Stomach (tissue), 9 donors: ENCODE data around the gene ATP9A. TPM values are rescaled to one million over a fixed set of nuclear protein-coding genes. Genes with fewer than 3 reads are reported as not detected.

ENCODE experiments used
- DNase-seq, 2 donors: peaks; one replicate each; pipeline versions ENCODE4 v3.0.0 to v3.0.0-alpha.2; 2013 to 2019
- H3K27ac ChIP-seq, 5 donors: fragments of 200-600 bp in 4 of 5; sonication (generic) in 4 of 5; one replicate each; pipeline ENCODE4 v1.5.1; 2013 to 2019; ENCODE audit warnings: mild to moderate bottlenecking in 1 of 5, moderate library complexity in 1 of 5
- H3K27me3 ChIP-seq, 3 donors: fragments of 200-600 bp; sonication (generic); one replicate each; pipeline ENCODE4 v1.5.1; 2017 to 2019; ENCODE audit warnings: mixed run types in 1 of 3
- H3K36me3 ChIP-seq, 4 donors: fragments of 200-600 bp; sonication (generic); 1 replicate in 3 of 4; 2 replicates in 1 of 4; pipeline ENCODE4 v1.5.1; 2016 to 2019
- H3K4me1 ChIP-seq, 4 donors: fragments of 200-600 bp; sonication (generic); one replicate each; pipeline ENCODE4 v1.5.1; 2016 to 2019
- H3K4me3 ChIP-seq, 4 donors: fragments of 200-600 bp; sonication (generic) in 3 of 4; one replicate each; pipeline ENCODE4 v1.5.1; 2016 to 2019; ENCODE audit warnings: mild to moderate bottlenecking in 1 of 4
- H3K9me3 ChIP-seq, 4 donors: fragments of 200-600 bp; sonication (generic); one replicate each; pipeline ENCODE4 v1.5.1; 2016 to 2019
- EP300 ChIP-seq: sonication (generic); formaldehyde crosslinking; IDR thresholded peaks from one replicate; pipeline ENCODE4 v1.6.1; 2017; ENCODE audit warnings: antibody characterized with exemption
- POLR2A ChIP-seq, 4 donors: fragments of 450-650 bp; IDR thresholded peaks; one replicate each; pipeline ENCODE4 v1.6.1; 2016; ENCODE audit warnings: antibody characterized with exemption in 4 of 4, control low read depth in 2 of 4, mild to moderate bottlenecking in 1 of 4, moderate library complexity in 1 of 4
- POLR2AphosphoS5 ChIP-seq, 3 donors: sonication (generic); formaldehyde crosslinking; IDR thresholded peaks; one replicate each; pipeline ENCODE4 v1.6.1; 2016; ENCODE audit warnings: antibody characterized with exemption in 3 of 3
- WGBS, 5 donors: extraction: QIAGEN DNeasy Blood & Tissue Kit in 3 of 5; methylation state at CpG; one replicate each; pipeline versions ENCODE4 v1.1.5 to v1.1.7; 2013 to 2018; 5-methylcytosine and 5-hydroxymethylcytosine counted together
- intact Hi-C: fragments of 100-400 bp; cut with DNase I; formaldehyde crosslinking; loops from one replicate; pipeline ENCODE4 v1.15.1; 2023; ENCODE audit warnings: low total_unique reads
- polyA plus RNA-seq, 3 donors: library from polyadenylated mRNA; stranded (reverse); fragments of 200-250 nt; gene quantifications; one replicate each; pipeline ENCODE4 v1.2.3, GENCODE V29; 2013
- total RNA-seq, 5 donors: library from RNA; depleted of rRNA; stranded (reverse); fragments of >200 nt; gene quantifications; one replicate each; pipeline versions ENCODE4 v1.1.0 to v1.2.3, GENCODE V29; 2014 to 2016
- TF ChIP-seq, protein P1 (sequence below), 7 experiments: fragments of 450-650 bp in 4 of 7; fragments of 200-600 bp in 3 of 7; sonication (generic) in 3 of 7; IDR thresholded peaks; one replicate each; pipeline ENCODE4 v1.5.1; 2016 to 2019; ENCODE audit warnings: antibody characterized with exemption in 7 of 7, control low read depth in 2 of 7, mild to moderate bottlenecking in 1 of 7
- donor health status: healthy with polysubstance abuse.
- donor health status: Bipolar disorder and iron deficiency.
- donor health status: healthy.

Gene ATP9A
- total and polyA plus RNA-seq, 8 donors, result 3.2 to 58.9 (median 12.7) TPM

- intact Hi-C loops, result no loop called here
- H3K4me1 ChIP-seq, result peaks cover 20 to 30% (median 27%) of the 10 kb centered on the region in 4 donors
- H3K4me3 ChIP-seq, result no peak overlapping the region
- 81 to 93% (median 88%) methylated on average over 4 of the region's 4 CpGs for whole genome bisulfite sequencing, 5 donors
- TF ChIP-seq POLR2AphosphoS5 (IDR thresholded peaks at IDR 0.05) (no peak), POLR2A (IDR thresholded peaks at IDR 0.05) (no peak)
- H3K36me3 ChIP-seq, result no peaks in the 10 kb centered on the region
- H3K27me3 ChIP-seq, result peaks cover 0 to 35% (median 21%) of the 10 kb centered on the region in 3 donors
- H3K27ac ChIP-seq, result no peak overlapping the region
- no peak for DNase-seq
- H3K9me3 ChIP-seq, result no peaks in the 10 kb centered on the region
These were observed 201.6 kb downstream of the ATP9A start for GRCh38 chr20:51566594-51566993.

- Histone ChIP-seq H3K9me3 (no peaks in the 10 kb centered on the region), H3K27me3 (peaks cover 0 to 43% (median 24%) of the 10 kb centered on the region in 3 donors), H3K27ac (peak overlapping the region in 2 of 5 donors; percentile 11 to 27), H3K4me1 (peaks cover 30 to 40% (median 38%) of the 10 kb centered on the region in 4 donors), H3K36me3 (no peaks in the 10 kb centered on the region), H3K4me3 (no peak overlapping the region)
- 61 to 74% (median 65%) methylated on average over 14 of the region's 14 CpGs for WGBS, 5 donors
- TF ChIP-seq, protein P1, sequence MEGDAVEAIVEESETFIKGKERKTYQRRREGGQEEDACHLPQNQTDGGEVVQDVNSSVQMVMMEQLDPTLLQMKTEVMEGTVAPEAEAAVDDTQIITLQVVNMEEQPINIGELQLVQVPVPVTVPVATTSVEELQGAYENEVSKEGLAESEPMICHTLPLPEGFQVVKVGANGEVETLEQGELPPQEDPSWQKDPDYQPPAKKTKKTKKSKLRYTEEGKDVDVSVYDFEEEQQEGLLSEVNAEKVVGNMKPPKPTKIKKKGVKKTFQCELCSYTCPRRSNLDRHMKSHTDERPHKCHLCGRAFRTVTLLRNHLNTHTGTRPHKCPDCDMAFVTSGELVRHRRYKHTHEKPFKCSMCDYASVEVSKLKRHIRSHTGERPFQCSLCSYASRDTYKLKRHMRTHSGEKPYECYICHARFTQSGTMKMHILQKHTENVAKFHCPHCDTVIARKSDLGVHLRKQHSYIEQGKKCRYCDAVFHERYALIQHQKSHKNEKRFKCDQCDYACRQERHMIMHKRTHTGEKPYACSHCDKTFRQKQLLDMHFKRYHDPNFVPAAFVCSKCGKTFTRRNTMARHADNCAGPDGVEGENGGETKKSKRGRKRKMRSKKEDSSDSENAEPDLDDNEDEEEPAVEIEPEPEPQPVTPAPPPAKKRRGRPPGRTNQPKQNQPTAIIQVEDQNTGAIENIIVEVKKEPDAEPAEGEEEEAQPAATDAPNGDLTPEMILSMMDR (IDR thresholded peaks at IDR 0.05), result no peak
- no peak for TF ChIP-seq POLR2AphosphoS5 (IDR thresholded peaks at IDR 0.05)
- intact Hi-C loops, result no loop called here
- DNase-seq, result no peak
These were observed 202.7 kb downstream of the ATP9A start for GRCh38 chr20:51565298-51566144.

DNA sequence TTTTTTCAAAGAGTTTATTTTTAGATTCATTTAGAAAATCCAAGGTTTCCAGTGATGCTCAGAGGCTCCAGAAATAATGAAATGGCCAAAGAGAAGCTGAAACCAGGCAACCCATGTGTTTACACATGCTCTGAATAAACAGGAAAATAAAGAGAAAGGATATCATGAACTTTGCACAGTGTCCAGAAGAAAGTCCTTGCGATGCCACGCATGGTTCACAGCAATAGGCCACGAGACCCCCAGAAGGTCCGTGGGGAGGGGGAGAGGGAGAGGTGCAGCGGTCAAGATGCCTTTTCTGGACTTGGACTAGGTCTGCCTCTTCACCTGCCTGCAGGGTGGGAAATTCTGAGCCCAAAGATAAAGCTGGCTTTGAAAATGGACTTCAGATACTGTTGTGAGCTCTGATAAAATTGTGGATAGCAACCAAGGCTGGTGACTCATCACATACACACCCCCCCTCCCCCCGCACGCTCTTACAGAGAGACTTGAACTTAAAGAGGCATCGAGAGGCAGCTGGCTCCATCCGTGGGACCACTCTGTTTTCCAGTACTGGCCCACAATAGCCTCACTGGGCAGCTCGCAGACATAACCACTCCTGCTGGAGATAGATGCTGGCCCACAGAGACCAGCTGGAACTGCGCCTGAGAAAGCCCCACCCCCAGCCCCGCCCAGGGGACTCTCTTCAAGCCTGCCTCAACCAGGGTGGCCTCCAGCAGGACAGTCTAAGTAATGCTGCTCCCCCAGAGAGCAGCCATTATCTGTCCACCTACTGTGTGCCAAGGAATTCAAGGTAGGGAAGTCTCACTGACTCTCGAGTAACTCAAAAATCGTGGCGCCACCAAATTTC is 204.5 kb downstream of the ATP9A start:
- no peaks in the 10 kb centered on the region for H3K9me3 ChIP-seq
- no peaks in the 10 kb centered on the region for H3K36me3 ChIP-seq
- peaks cover 34 to 44% (median 40%) of the 10 kb centered on the region in 4 donors for H3K4me1 ChIP-seq
- TF ChIP-seq, protein P1 (IDR thresholded peaks at IDR 0.05), result no peak
- no peak for TF ChIP-seq EP300
- no peak for TF ChIP-seq POLR2A (IDR thresholded peaks at IDR 0.05)
- no peak for TF ChIP-seq POLR2AphosphoS5 (IDR thresholded peaks at IDR 0.05)
- peak overlapping the region in 4 of 5 donors; percentile 81 to 90 (median 87) for H3K27ac ChIP-seq
- 24 to 32% (median 29%) methylated on average over 13 to 15 of the region's 15 CpGs for whole genome bisulfite sequencing, 5 donors
- H3K27me3 ChIP-seq, result peaks cover 0 to 56% (median 24%) of the 10 kb centered on the region in 3 donors
- peak; percentile 37 to 91 for DNase-seq
- peak overlapping the region; percentile 44 to 60 (median 48) for H3K4me3 ChIP-seq
- intact Hi-C loops, result no loop called here

DNA sequence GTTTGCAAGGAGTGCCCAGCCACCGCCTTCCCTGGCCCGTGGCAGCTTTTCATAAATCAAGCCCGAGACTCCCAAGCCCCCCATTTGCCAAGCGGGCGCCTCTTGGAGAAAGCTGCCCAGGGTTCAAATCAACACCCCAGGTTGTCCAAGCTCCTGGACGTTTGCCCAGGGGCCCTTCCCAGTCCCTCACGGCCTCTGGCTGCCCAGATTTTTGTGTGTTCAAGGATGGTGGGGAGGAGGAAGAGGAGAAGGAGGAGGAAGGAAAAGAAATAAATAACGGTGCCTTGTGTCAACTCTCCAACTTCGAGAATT is 205.1 kb downstream of the ATP9A start:
- Histone ChIP-seq H3K9me3 (no peaks in the 10 kb centered on the region), H3K27me3 (peaks cover 0 to 55% (median 24%) of the 10 kb centered on the region in 3 donors), H3K27ac (peak overlapping the region; percentile 57 to 90 (median 86)), H3K4me1 (peaks cover 34 to 44% (median 40%) of the 10 kb centered on the region in 4 donors), H3K4me3 (peak overlapping the region; percentile 44 to 60 (median 48)), H3K36me3 (no peaks in the 10 kb centered on the region)
- WGBS, 5 donors, result 0 to 13% (median 4%) methylated on average over 8 to 9 of the region's 9 CpGs
- intact Hi-C loops, result no loop called here
- TF ChIP-seq POLR2AphosphoS5 (IDR thresholded peaks at IDR 0.05) (no peak), POLR2A (IDR thresholded peaks at IDR 0.05) (no peak), EP300 (no peak)
- TF ChIP-seq, protein P1 (IDR thresholded peaks at IDR 0.05), result no peak
- no peak for DNase-seq
